Measurements from ENCODE around the gene CBR3. TPM values are rescaled to one million over a fixed set of nuclear protein-coding genes. Genes with fewer than 3 reads are reported as not detected.

CBR3 gene
- total and polyA plus RNA-seq, 4 experiments from 2014 or later: 9.2 to 24.9 (median 12.5) TPM

DNA sequence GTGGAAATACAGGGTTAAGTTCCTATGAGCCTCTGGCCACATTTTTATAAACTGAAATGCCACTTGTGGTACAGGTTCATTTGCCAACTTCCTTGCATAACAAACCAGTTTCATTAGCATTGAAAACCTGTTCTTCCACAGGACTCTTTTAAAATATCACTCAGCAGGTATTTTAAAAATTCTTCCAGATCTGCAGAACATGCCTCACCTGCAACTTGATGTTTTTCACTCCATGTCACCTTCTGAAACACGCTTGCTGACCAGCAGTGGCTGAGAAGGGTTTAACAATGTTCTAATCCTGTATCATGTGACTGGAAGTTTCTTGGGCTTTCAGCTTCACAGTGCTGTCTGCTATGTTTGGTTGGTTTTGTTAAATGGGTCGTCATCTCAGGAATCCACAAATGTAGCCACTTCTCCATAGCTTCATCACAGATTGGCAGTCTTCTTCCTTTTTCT is 17.6 kb upstream of the CBR3 start:
- H3K4me1 Mint-ChIP-seq: peaks cover 17 to 32% (median 20%) of the 10 kb centered on the region in 4 donors
- Histone ChIP-seq H3K36me3 (ENCODE audit: insufficient read depth, low read length) (no peaks in the 10 kb centered on the region), H3K9me3 (ENCODE audit: control insufficient read depth in 1 of 2, low read length in 2 of 2) (no peaks in the 10 kb centered on the region), H3K27ac (ENCODE audit: low read depth, low read length) (no peak overlapping the region), H3K4me3 (ENCODE audit: low read length in 2 of 2) (no peak overlapping the region), H3K4me1 (ENCODE audit: insufficient read depth, low read length) (peaks cover 29% of the 10 kb centered on the region), H3K27me3 (ENCODE audit: insufficient read depth, low read length) (no peaks in the 10 kb centered on the region)
- POLR2A ChIA-PET (ENCODE audit: partially characterized antibody): no interaction called here
- no peak overlapping the region for H3K27ac Mint-ChIP-seq
- H3K36me3 Mint-ChIP-seq: no peaks in the 10 kb centered on the region
- H3K4me3 Mint-ChIP-seq: no peak overlapping the region
- intact Hi-C loops (cut with micrococcal nuclease): no loop called here
- CTCF ChIA-PET (ENCODE audit: partially characterized antibody): interaction anchor here (0.9 to 2.0 kb wide), 6 partner anchors 8 to 25 kb away, joined by 3 to 8 read pairs (median 3); no protein-coding TSS in a partner anchor
- no peak for DNase-seq
- no peaks in the 10 kb centered on the region for H3K27me3 Mint-ChIP-seq
- no peaks in the 10 kb centered on the region for H3K9me3 Mint-ChIP-seq

DNA sequence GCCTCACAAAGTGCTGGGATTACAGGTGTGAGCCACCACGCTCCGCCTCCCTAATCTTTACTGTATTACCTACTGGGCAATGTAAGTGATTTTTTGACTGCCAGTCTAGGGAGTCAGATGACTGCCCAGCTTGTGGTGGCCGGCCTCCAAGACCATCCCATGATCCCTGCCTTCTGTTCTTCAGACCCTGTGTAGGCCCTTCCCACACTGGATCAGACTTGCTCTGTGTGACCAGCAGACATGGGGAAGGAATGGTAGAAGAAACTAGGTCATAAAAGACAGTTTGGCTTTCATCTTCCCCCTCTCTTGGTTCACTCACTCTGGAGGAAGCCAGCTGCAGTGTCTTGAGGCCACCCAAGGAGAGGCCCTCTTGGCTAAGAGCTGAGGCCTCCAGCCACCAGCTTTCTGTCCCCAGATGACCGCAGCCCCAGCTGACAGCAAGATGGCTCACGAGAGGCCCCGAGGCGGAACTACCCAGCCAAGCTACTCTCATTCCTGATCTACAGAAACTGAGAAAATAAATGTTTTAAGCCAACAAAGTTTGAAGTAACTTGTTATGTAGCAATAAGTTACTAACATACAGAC is 14.5 kb upstream of the CBR3 start:
- no peak overlapping the region for H3K4me3 ChIP-seq (ENCODE audit: low read length in 2 of 2)
- no peaks in the 10 kb centered on the region for H3K36me3 ChIP-seq (ENCODE audit: insufficient read depth, low read length)
- intact Hi-C loops (cut with micrococcal nuclease): no loop called here
- no peak for DNase-seq
- Mint-ChIP-seq H3K4me3 (no peak overlapping the region), H3K4me1 (peaks cover 1 to 6% (median 3%) of the 10 kb centered on the region in 4 donors), H3K27ac (no peak overlapping the region), H3K36me3 (no peaks in the 10 kb centered on the region), H3K27me3 (no peaks in the 10 kb centered on the region), H3K9me3 (no peaks in the 10 kb centered on the region)
- no peaks in the 10 kb centered on the region for H3K4me1 ChIP-seq (ENCODE audit: insufficient read depth, low read length)
- POLR2A ChIA-PET (ENCODE audit: partially characterized antibody): no interaction called here
- H3K27ac ChIP-seq (ENCODE audit: low read depth, low read length): no peak overlapping the region
- CTCF ChIA-PET (ENCODE audit: partially characterized antibody): interaction anchor here (0.6 kb wide), 1 partner anchor 38 kb away, joined by 3 read pairs; no protein-coding TSS in a partner anchor
- no peaks in the 10 kb centered on the region for H3K27me3 ChIP-seq (ENCODE audit: insufficient read depth, low read length)
- no peaks in the 10 kb centered on the region for H3K9me3 ChIP-seq (ENCODE audit: control insufficient read depth in 1 of 2, low read length in 2 of 2)

DNA sequence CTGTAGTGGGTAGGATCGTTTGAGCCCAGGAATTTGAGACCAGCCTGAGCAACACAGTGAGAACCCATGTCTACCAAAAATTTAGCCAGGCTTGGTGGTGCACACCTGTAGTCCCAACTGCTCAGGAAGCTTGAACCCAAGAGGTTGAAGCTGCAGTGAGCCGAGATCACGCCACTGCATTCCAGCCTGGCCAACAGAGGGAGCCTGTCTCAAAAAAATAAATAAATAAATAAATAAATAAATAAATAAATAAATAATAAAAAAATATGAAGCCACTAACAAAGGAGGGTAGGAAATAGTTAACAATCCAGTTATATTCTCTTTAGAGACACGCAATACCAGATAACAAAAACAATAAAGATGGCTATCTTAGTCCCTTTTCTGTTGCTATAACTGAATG is 11.9 kb upstream of the CBR3 start:
- Mint-ChIP-seq H3K27me3 (no peaks in the 10 kb centered on the region), H3K36me3 (no peaks in the 10 kb centered on the region), H3K4me1 (peaks cover 6 to 14% (median 7%) of the 10 kb centered on the region in 4 donors), H3K4me3 (no peak overlapping the region), H3K9me3 (no peaks in the 10 kb centered on the region), H3K27ac (no peak overlapping the region)
- intact Hi-C loops (cut with micrococcal nuclease): no loop called here
- CTCF ChIA-PET (ENCODE audit: partially characterized antibody): interaction anchor here (1.0 to 1.5 kb wide), 5 partner anchors 8 to 141 kb away, joined by 3 to 7 read pairs (median 4); no protein-coding TSS in a partner anchor
- Histone ChIP-seq H3K36me3 (ENCODE audit: insufficient read depth, low read length) (no peaks in the 10 kb centered on the region), H3K4me3 (ENCODE audit: low read length in 2 of 2) (no peak overlapping the region), H3K27ac (ENCODE audit: low read depth, low read length) (no peak overlapping the region), H3K9me3 (ENCODE audit: control insufficient read depth in 1 of 2, low read length in 2 of 2) (no peaks in the 10 kb centered on the region), H3K4me1 (ENCODE audit: insufficient read depth, low read length) (no peaks in the 10 kb centered on the region), H3K27me3 (ENCODE audit: insufficient read depth, low read length) (no peaks in the 10 kb centered on the region)
- POLR2A ChIA-PET (ENCODE audit: partially characterized antibody): interaction anchor here (2.8 kb wide), 1 partner anchor 10 kb away, joined by 12 read pairs; no protein-coding TSS in a partner anchor
- no peak for DNase-seq

DNA sequence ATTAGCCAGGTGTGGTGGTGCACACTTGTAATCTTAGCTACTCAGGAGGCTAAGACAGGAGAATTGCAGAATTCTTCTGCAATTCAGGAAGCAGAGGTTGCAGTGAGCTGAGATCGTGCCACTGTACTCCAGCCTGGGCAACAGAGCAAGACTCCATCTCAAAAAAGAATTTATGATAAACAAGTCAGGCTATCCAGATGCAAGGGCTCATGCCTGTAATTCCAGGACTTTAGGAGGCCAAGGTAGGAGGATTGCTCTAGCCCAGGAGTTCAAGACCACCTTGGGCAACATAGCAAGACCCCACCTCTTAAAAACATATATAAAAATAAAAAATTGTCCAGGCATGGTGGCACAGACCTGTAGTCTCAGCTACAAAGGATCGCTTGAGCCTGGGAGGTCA is 10.5 kb upstream of the CBR3 start:
- Mint-ChIP-seq H3K4me1 (peaks cover 8 to 18% (median 13%) of the 10 kb centered on the region in 4 donors), H3K4me3 (no peak overlapping the region), H3K36me3 (no peaks in the 10 kb centered on the region), H3K27me3 (no peaks in the 10 kb centered on the region), H3K9me3 (no peaks in the 10 kb centered on the region), H3K27ac (no peak overlapping the region)
- ChIA-PET POLR2A (ENCODE audit: partially characterized antibody) (interaction anchor here (0.6 to 2.8 kb wide), 2 partner anchors 11 to 147 kb away, joined by 5 to 12 read pairs; no protein-coding TSS in a partner anchor), CTCF (ENCODE audit: partially characterized antibody) (interaction anchor here (1.0 to 1.9 kb wide), 6 partner anchors 11 to 134 kb away, joined by 3 to 4 read pairs (median 4); partner anchors contain the start of gene CBR1)
- intact Hi-C loops (cut with micrococcal nuclease): no loop called here
- Histone ChIP-seq H3K27me3 (ENCODE audit: insufficient read depth, low read length) (no peaks in the 10 kb centered on the region), H3K27ac (ENCODE audit: low read depth, low read length) (no peak overlapping the region), H3K4me1 (ENCODE audit: insufficient read depth, low read length) (no peaks in the 10 kb centered on the region), H3K36me3 (ENCODE audit: insufficient read depth, low read length) (no peaks in the 10 kb centered on the region), H3K9me3 (ENCODE audit: control insufficient read depth in 1 of 2, low read length in 2 of 2) (no peaks in the 10 kb centered on the region), H3K4me3 (ENCODE audit: low read length in 2 of 2) (no peak overlapping the region)
- DNase-seq: no peak

DNA sequence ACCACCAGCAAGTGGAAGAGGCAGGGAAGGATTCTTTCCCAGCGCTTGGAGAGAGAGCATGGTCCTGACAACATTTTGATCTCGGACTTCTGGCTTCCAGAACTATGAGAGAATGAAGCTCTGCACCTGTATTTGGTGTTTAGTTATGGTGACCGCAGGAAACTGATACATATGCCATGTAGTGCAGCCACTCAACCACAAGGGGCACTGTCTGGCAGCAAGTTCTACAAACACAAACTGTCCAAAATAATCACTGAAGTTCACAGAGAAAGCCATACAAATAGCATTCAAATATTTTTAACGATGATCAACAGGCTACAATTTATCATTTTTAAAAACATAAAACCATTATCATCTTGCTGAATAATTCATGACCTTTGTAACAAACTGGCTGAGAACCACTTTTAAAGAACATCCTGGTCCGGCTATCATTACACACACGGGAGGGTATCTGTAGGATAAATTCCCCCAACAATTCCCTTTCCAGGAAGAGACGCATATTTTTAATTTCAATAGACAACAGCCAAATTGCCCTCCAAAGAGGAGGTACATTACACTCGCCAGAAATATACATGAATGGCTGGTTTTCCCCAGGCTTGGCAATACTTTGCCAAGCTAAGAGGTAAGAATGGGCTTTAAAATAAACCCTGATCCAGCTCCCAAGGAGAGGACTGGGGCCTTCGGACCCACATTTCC is 9.2 kb upstream of the CBR3 start:
- Mint-ChIP-seq H3K36me3 (no peaks in the 10 kb centered on the region), H3K9me3 (no peaks in the 10 kb centered on the region), H3K27me3 (no peaks in the 10 kb centered on the region), H3K27ac (no peak overlapping the region), H3K4me1 (peaks cover 13 to 24% (median 19%) of the 10 kb centered on the region in 4 donors), H3K4me3 (no peak overlapping the region)
- intact Hi-C loops (cut with micrococcal nuclease): no loop called here
- ChIA-PET POLR2A (ENCODE audit: partially characterized antibody) (interaction anchor here (1.0 to 2.5 kb wide), 4 partner anchors 10 to 30 kb away, joined by 3 to 11 read pairs (median 4); partner anchors contain the start of gene CBR3), CTCF (ENCODE audit: partially characterized antibody) (interaction anchor here (0.6 to 3.2 kb wide), 12 partner anchors 8 to 219 kb away, joined by 3 to 27 read pairs (median 4); partner anchors contain the start of gene CBR1)
- Histone ChIP-seq H3K36me3 (ENCODE audit: insufficient read depth, low read length) (no peaks in the 10 kb centered on the region), H3K4me3 (ENCODE audit: low read length in 2 of 2) (no peak overlapping the region), H3K27me3 (ENCODE audit: insufficient read depth, low read length) (no peaks in the 10 kb centered on the region), H3K9me3 (ENCODE audit: control insufficient read depth in 1 of 2, low read length in 2 of 2) (no peaks in the 10 kb centered on the region), H3K27ac (ENCODE audit: low read depth, low read length) (no peak overlapping the region), H3K4me1 (ENCODE audit: insufficient read depth, low read length) (peaks cover 3% of the 10 kb centered on the region)
- DNase-seq: peak; percentile 40 to 57 (median 46)

DNA sequence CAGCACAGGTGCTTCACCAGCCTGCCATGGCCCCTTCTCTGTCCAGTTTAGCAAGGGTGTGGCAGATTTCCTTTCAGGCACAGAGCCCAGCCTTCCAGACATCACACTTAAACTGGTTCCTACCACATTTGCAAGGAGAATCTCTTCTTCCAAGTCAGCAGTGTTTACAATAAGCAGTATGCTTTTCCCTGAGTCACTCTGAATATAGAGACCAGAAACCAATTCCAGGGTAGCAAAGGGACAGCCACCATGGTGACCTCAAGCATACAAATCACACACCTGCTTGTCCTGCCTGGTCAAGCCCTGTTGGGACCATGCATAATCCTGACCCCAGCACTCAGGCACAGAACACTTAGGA is 8.7 kb upstream of the CBR3 start:
- Mint-ChIP-seq H3K36me3 (no peaks in the 10 kb centered on the region), H3K4me1 (peaks cover 16 to 28% (median 22%) of the 10 kb centered on the region in 4 donors), H3K27ac (no peak overlapping the region), H3K4me3 (no peak overlapping the region), H3K9me3 (no peaks in the 10 kb centered on the region), H3K27me3 (no peaks in the 10 kb centered on the region)
- ChIA-PET CTCF (ENCODE audit: partially characterized antibody) (interaction anchor here (0.8 to 3.2 kb wide), 12 partner anchors 9 to 56 kb away, joined by 3 to 27 read pairs (median 4); partner anchors contain the start of gene CBR1), POLR2A (ENCODE audit: partially characterized antibody) (interaction anchor here (1.0 to 2.5 kb wide), 3 partner anchors 9 to 57 kb away, joined by 3 to 11 read pairs (median 4); partner anchors contain the start of genes CBR1 and CBR3)
- DNase-seq: no peak
- Histone ChIP-seq H3K9me3 (ENCODE audit: control insufficient read depth in 1 of 2, low read length in 2 of 2) (no peaks in the 10 kb centered on the region), H3K36me3 (ENCODE audit: insufficient read depth, low read length) (no peaks in the 10 kb centered on the region), H3K27me3 (ENCODE audit: insufficient read depth, low read length) (no peaks in the 10 kb centered on the region), H3K27ac (ENCODE audit: low read depth, low read length) (no peak overlapping the region), H3K4me1 (ENCODE audit: insufficient read depth, low read length) (peaks cover 6% of the 10 kb centered on the region), H3K4me3 (ENCODE audit: low read length in 2 of 2) (no peak overlapping the region)
- intact Hi-C loops (cut with micrococcal nuclease): no loop called here

DNA sequence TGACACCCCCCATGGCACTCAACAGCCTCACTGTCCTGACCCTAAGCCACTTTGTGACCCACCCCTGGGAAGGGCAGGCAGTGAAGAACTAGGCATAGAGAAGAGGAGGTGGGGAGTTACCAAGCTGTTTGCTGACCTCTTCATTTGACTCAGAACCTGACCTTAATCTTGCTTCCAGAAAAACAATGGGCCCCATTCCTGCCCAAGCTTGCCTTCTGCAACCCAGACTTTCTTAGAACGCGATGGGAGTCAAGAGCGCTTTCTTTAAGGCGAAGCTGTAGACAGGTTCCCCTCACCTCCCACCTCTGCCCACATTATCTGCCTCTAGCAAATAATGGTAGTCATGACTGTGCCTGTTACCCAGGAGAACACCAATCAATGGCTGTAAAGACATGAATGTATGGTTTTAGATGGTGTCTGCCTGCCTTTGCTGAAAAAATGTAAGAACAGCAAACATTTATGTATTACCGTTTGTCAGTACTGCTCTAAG is 8.2 kb upstream of the CBR3 start:
- POLR2A ChIA-PET (ENCODE audit: partially characterized antibody): interaction anchor here (1.0 to 2.5 kb wide), 4 partner anchors 9 to 57 kb away, joined by 3 to 11 read pairs (median 4); partner anchors contain the start of genes CBR1 and CBR3
- Mint-ChIP-seq H3K4me3 (peak overlapping the region in 1 of 8 donors; percentile 17), H3K27ac (peak overlapping the region in 3 of 7 donors; percentile 46 to 69 (median 54))

More for the DNA sequence above, 8.2 kb upstream of the CBR3 start:
- no peak for DNase-seq
- Histone ChIP-seq H3K27me3 (ENCODE audit: insufficient read depth, low read length) (no peaks in the 10 kb centered on the region), H3K27ac (ENCODE audit: low read depth, low read length) (no peak overlapping the region), H3K36me3 (ENCODE audit: insufficient read depth, low read length) (no peaks in the 10 kb centered on the region), H3K4me1 (ENCODE audit: insufficient read depth, low read length) (peaks cover 6% of the 10 kb centered on the region), H3K4me3 (ENCODE audit: low read length in 2 of 2) (no peak overlapping the region), H3K9me3 (ENCODE audit: control insufficient read depth in 1 of 2, low read length in 2 of 2) (no peaks in the 10 kb centered on the region)
- Mint-ChIP-seq H3K4me1 (peaks cover 16 to 28% (median 22%) of the 10 kb centered on the region in 4 donors), H3K27me3 (no peaks in the 10 kb centered on the region), H3K9me3 (no peaks in the 10 kb centered on the region), H3K36me3 (no peaks in the 10 kb centered on the region)
- CTCF ChIA-PET (ENCODE audit: partially characterized antibody): interaction anchor here (0.8 to 3.2 kb wide), 10 partner anchors 9 to 47 kb away, joined by 3 to 27 read pairs (median 4); no protein-coding TSS in a partner anchor
- intact Hi-C loops (cut with micrococcal nuclease): no loop called here
